GM12891 (cell line): ENCODE measurements around the gene ZGLP1.

Experiments
- DNase-seq: peaks from one replicate; pipeline ENCODE4 v3.0.0; 2011; ENCODE audit warnings: low spot score; ENCODE audit not compliant: insufficient read length
- FAIRE-seq: peaks from 2 replicates; lab custom pipeline; 2011; peaks lifted over from hg19 to GRCh38; lab: Jason Lieb, UNC
- PAX5 ChIP-seq: IDR thresholded peaks from 2 replicates; pipeline ENCODE4 v1.6.1; 2011; ENCODE audit warnings: low read length, moderate library complexity, mild to moderate bottlenecking; ENCODE audit not compliant: insufficient read depth, severe bottlenecking
- POLR2A ChIP-seq: IDR thresholded peaks from 2 replicates; pipeline ENCODE4 v1.6.1; 2011; ENCODE audit warnings: low read depth, low read length, control low read depth
- POLR2AphosphoS5 ChIP-seq: IDR thresholded peaks from 2 replicates; pipeline ENCODE4 v1.6.1; 2011; ENCODE audit warnings: low read depth, low read length, control low read depth
- POU2F2 ChIP-seq: IDR thresholded peaks from 2 replicates; pipeline ENCODE4 v1.6.1; 2011; ENCODE audit warnings: low read depth, mild to moderate bottlenecking, control low read depth, low read length, moderate library complexity
- SPI1 ChIP-seq: IDR thresholded peaks from 2 replicates; pipeline ENCODE4 v1.6.1; 2011; ENCODE audit warnings: low read depth, low read length, control low read depth
- TAF1 ChIP-seq: IDR thresholded peaks from 2 replicates; pipeline ENCODE4 v1.6.1; 2011; ENCODE audit warnings: low read depth, low read length, control low read depth

The ZGLP1 gene

GRCh38 chr19:10316229-10317044 is 6.8 kb upstream of the ZGLP1 start:
- DNase-seq (no peak), FAIRE-seq (no peak)
- TF ChIP-seq TAF1 (no peak), POLR2A (no peak), POU2F2 (no peak), POLR2AphosphoS5 (no peak), SPI1 (no peak), PAX5 (no peak)

- FAIRE-seq (peak; percentile 96), DNase-seq (peak; percentile 96)
- TF ChIP-seq TAF1 (peak; percentile 75), SPI1 (no peak), POLR2AphosphoS5 (peak; percentile 96), POLR2A (peak; percentile 93), PAX5 (no peak), POU2F2 (peak; percentile 83)
Measured at GRCh38 chr19:10315335-10316214, 6.0 kb upstream of the ZGLP1 start, which contains the start of gene FDX2. Gene FDX2 (minus strand): TSS chr19:10316015. CDS start chr19:10315996, 19 bp downstream.

GRCh38 chr19:10306327-10306726 is 3.3 kb downstream of the ZGLP1 start:
- FAIRE-seq (no peak), DNase-seq (no peak)
- no peak for TF ChIP-seq POU2F2
- no peak for TF ChIP-seq TAF1
- TF ChIP-seq SPI1 = no peak
- no peak for TF ChIP-seq POLR2A
- TF ChIP-seq PAX5 = no peak
- no peak for TF ChIP-seq POLR2AphosphoS5

GRCh38 chr19:10305139-10305806 is 4.3 kb downstream of the ZGLP1 start:
- TF ChIP-seq TAF1 (no peak), PAX5 (no peak), POLR2A (no peak), POLR2AphosphoS5 (no peak), POU2F2 (no peak), SPI1 (no peak)
- DNase-seq (no peak), FAIRE-seq (no peak)

GRCh38 chr19:10299545-10300458 is 9.8 kb downstream of the ZGLP1 start:
- FAIRE-seq = no peak
- TF ChIP-seq POU2F2 (no peak), POLR2AphosphoS5 (no peak), TAF1 (no peak), SPI1 (no peak), PAX5 (no peak), POLR2A (no peak)

GRCh38 chr19:10295847-10296591 is 13.6 kb downstream of the ZGLP1 start:
- TF ChIP-seq SPI1 (no peak), TAF1 (no peak), POLR2AphosphoS5 (no peak), PAX5 (no peak), POLR2A (no peak), POU2F2 (no peak)
- no peak for FAIRE-seq
- DNase-seq = no peak

More at GRCh38 chr19:10299545-10300458, 9.8 kb downstream of the ZGLP1 start:
- no peak for DNase-seq

GRCh38 chr19:10295305-10295846 is 14.2 kb downstream of the ZGLP1 start:
- FAIRE-seq (peak; percentile 92), DNase-seq (peak; percentile 87)
- TF ChIP-seq SPI1 = peak; percentile 45
- no peak for TF ChIP-seq POLR2A

- no peak for FAIRE-seq
Measured at GRCh38 chr19:10294368-10294697, 15.3 kb downstream of the ZGLP1 start.

More at GRCh38 chr19:10294368-10294697, 15.3 kb downstream of the ZGLP1 start:
- no peak for TF ChIP-seq TAF1
- no peak for TF ChIP-seq POLR2AphosphoS5
- TF ChIP-seq POLR2A = no peak
- TF ChIP-seq PAX5 = no peak
- no peak for TF ChIP-seq POU2F2
- no peak for TF ChIP-seq SPI1
- DNase-seq = no peak
